Activated gamma-delta T cell treated with Interleukin-2 at 50 U/mL for 16 hours (primary cell): ENCODE data around the gene TMEM220.

Experiments used
- DNase-seq: peaks from one replicate; pipeline ENCODE4 v3.0.0-alpha.2; 2020

TMEM220 gene

DNA sequence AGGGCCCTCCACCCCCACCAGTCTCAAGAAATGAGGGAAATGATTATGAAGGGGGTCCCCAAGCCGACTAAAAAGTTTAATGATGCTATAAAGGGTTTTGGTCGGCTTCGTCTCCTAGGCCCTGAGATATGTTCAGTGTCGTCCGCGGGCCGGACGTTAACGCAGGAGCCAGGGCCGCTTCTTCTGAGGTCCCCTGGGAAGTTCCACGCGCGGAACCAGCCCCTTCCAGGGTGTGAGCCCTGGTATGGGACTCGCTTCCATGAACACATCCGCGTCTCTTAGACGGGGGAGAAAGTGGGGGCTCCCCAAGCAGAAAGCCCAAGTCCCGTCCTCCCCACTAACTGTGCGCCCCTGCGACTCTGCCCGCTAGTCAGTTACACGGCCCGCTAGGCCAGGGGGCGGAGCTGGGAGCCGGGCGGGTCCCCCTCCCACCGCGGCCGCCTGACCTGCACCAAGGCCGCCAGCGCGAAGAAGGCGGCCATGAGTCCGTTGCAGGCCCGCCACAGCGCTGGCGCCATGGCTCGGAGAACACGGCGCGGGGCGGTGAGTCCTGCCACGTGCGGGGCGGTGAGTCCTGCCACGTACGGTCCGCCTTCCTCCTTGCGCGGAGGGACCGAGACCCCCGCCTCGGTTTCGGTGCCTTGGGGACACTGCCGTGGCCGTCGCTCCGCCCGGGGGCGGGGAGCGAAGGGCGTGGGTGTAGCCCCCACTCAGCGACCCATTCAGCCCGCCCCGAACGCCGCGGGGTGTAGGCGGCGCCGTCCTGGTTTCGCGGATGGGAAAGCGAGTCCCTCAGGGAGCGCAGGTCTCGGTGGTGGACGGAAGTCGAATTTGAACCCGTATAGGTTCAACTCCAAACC, at the start of gene TMEM220:
Gene TMEM220 (minus strand): TSS at position 690 of the 860 bp plus-strand sequence. CDS start 172 bp downstream, at position 518.
- peak; percentile 24 for DNase-seq

DNA sequence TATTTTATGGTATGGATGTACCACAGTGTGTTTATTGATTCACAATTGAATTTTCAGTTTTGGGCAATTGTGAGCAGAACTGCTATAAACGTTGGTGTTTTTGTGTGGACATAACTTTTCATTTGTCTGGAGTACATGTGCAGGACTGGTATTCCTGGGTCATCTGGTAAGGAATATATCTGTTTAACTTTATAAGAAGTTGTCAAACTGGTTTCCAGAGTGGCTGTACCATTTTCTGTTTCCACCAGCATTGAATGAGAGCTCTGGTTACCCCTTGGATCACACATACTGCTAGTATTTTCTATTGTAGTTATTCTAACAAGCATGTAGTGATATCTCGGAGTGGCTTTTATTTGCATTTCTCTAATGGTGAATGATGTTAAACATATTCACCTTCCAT, 49.8 kb upstream of the TMEM220 start:
- no peak for DNase-seq

DNA sequence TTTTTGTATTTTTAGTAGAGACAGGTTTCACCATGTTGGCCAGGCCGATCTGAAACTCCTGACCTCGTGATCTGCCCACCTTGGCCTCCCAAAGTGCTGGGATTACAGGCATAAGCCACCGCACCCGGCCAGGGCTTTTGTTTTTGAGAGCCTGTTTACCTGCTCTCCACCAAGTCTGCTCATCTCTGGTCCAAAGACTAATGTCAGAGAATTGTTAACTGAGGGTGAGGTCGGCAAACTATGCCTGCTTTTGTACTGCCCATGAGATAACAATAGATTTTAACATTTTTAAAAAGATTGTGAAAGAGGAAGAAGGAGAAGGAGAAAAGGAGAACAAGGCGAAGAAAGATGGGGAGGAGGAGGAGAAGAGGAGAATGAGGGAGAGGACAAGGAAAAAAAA, 48.1 kb upstream of the TMEM220 start:
- DNase-seq, result no peak

DNA sequence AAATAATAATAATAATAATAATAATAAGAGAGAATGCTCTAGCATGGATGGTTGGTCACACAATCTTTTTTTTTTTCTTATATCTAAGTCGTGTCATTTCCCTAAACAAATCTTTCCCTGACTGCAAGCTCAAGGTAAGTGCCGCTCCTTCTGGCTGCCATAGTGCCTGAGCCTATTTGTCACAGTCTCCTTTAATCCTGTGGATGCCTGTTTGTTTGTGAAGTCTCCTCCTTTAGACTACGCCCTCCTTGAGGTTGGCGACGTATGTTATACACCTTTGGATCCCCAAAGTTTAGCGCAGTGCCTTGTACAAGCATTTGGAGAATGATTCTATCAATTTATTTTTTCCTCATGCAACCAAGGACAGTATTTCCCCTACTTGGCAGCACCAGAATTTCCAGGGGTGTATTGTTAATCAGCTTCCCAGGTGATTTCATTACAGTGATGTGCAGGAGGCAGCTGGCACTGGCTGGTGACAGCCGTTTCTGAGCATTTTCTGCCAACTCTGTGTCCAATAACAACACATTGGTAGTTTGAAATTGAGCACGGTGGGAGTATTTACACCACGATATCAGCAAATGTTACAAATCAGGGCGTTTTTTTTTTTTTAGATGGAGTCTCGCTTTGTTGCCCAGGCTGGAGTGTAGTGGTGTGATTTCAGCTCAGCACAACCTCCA, 47.4 kb upstream of the TMEM220 start:
- no peak for DNase-seq

DNA sequence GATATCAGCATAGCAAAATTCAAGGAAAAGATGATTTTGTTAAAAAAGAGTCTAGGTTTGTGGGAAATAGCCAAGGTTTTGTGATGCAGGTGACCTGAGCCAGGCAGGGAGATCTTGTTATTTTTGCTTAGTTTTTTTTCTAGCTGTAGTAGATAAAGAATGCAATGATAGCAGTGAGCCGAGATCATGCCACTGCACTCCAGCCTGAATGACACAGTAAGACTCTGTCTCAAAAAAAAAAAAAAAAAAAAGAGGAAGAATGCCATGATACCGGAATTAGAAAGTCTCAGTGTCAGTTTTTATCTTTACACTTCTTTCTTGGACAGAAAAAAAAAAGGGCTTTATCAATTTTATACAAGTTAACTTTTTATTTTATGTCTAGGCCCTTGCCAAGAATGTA, 46.6 kb upstream of the TMEM220 start:
- DNase-seq, result no peak

DNA sequence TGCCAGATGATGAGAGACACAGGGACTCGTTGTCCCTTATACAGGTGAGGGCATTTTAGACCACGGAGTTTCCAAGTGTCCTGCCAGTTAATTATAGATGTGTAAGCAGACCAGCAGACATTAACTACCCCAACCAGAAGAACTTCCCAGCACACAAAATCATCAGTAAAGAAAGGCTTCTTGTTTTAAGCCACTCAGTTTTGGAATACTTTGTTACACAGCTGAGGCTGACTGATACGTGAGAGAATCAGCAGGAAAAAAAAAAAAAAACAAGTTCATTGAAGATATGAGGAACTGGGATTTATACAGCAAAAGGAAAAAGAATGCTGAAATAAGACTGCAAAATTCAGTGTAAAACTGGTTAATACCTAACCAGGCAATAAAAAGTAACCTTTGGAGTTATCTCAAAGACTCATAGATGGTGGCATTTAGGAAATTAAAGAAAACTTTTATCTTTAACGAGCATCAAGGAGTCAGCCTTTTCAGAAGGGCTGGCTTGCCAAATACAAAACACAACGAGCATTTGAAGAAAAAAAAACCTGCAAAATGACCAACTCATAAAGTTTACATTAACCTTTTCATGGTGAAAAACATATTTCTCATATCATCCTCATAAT, 46.0 kb upstream of the TMEM220 start:
- DNase-seq, result no peak

DNA sequence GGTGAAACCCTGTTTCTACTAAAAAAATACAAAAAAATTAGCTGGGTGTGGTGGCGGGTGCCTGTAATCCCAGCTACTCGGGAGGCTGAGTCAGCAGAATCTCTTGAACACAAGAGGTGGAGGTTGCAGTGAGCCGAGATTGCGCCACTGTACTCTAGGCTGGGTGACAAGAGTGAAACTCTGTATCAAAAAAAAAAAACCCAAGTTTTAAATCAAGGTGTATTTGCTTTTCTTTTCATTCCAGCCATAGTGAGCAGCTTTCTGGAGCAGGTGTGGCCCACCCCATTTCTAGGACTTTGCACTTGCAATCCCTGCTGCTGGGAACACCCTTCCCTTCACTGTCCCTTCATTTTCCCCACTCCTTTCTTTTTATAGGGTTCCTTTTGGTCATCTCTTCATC, 45.2 kb upstream of the TMEM220 start:
- DNase-seq, result no peak

DNA sequence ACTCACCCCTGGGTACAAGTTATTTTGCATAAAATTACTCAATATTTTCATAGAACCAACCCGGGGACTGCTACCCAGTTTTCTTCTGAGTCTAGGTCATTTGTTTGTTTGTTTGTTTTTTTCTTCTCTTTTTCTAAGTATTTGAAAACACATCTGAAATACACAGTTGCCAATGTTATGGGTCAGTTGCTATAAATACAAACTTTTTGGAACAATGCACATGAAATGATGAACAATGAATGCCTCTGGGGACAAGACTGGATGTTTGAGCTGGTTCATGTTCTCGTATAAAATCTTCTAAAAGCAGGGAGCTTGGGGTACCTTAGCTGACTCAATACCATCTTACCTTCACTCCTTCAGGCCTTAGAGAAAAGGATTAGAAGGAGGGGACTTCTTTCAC, 43.6 kb upstream of the TMEM220 start:
- no peak for DNase-seq

DNA sequence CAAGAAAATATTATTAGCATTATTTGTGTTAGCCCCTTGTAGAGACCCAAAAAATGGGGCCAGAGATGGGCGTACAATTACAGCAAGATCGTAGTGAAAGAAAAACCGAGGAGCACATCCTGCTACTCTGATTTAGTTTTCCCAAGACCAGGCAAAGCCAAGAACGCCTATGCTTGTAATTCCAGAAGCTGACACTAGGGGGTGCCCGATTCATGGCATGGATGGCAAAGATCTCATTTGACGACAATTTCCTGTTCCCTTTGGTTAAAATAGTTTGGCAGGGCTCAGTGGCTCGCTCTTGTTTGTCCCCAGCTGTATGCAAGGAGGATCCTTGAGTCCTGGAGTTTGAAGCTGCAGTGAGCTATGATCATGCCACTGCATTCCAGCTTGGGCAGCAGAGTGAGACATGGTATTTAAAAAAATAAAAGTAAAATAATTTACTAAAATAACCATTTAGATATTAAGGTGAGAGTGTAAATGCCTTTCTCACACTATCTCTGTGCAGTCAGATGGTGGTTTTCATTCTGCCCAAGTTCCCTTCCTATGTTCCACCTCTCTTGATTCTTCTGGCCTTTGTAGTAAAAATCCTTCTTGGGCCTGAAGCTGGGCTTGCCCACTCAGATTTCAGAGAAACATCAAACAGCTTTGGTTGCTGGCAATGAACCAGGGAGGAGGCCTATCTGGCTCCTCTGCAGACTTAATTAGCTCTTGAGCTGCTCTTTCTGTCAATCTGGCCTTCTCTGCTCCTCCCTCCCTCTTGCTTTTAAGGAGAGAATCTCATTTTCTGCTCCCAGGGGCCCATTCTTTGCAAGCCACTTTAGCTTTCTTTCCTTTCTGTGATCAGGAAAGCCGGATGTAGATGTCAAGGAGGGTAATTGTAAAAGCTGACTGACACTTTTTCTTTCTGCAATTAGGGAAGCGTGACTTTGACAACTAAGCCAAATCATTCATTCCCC, 42.9 kb upstream of the TMEM220 start:
- DNase-seq, result no peak

DNA sequence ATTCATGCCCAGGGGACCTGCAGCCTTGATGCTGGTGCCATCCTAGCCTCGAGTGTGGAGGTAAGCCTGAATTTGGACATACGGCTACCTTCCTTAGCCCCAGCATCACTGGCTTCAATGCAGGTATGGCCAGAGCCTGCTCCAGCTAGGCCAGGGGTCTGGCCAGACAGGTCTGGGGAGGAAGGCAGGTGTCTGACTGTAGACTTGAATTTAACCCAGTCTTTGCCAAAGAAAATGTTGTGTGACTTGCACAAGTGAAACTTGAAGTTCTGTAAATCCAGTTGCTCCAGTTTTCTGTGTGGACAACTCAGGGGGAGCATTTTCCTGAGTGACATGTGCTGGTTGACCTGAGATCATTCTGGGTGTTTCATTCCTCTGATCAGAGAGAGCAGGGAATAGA, 41.3 kb upstream of the TMEM220 start:
- no peak for DNase-seq

DNA sequence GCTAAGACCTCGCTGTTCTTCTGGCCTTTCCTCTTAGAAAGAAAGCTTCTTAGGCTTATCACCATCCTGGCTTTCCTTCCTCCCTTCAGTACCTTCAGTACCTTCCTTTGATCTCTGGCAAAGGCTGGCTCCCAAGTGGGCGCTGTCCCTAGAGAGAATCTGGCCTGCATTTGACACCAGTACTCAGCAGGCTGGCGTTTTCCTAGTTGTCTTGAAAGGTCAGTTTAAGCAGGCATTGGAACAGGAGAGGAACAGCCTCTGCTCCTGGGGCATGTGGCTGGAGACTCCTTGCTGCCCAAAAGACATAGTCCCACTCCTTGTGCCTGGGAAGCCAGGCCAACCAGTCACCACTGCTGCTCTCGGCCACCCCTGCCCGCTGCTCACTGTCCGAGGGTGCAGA, 40.0 kb upstream of the TMEM220 start:
- DNase-seq, result no peak

DNA sequence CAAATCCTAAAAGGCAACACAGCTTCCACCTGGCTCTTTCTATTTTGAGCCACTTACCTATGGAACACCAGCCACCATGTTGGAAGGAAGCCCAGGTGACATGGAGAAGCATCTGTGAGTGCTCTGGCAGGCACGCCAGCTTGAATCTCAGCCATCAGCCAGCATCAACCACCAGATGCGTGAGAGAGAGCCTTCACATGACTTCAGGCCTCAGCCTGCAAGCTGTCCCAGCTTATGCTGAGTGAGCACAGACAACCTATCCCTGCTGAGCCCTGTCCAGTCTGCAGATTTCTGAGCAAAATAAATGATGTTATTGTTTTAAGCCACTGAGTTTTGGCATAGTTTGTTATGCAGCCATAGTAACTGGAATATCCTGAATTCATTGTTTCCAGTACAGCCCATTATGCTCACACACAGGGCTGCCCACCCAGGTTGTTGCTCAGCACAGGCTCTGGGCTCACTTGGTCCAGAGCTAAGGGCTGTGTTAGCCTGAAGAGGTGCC, 39.0 kb upstream of the TMEM220 start:
- no peak for DNase-seq

DNA sequence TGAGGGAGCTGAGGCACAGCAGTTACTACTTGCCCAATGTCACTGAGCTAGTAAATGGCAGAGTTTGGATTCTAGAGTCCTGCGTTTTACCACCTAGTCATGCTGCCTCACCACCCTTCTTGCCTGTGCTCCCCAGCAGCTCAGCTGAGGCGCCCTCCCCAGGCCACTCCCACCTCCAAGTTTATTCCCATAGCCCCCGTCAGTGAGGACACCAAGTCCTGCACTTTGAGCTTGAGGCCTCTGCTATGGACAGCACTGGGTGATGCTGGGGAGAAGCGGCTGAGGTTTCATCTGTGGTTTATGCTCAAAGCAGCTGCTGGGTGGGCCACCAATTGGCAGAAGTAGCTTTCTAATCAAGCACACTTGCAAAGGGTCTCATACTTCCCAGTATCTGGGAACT, 37.4 kb upstream of the TMEM220 start:
- no peak for DNase-seq

DNA sequence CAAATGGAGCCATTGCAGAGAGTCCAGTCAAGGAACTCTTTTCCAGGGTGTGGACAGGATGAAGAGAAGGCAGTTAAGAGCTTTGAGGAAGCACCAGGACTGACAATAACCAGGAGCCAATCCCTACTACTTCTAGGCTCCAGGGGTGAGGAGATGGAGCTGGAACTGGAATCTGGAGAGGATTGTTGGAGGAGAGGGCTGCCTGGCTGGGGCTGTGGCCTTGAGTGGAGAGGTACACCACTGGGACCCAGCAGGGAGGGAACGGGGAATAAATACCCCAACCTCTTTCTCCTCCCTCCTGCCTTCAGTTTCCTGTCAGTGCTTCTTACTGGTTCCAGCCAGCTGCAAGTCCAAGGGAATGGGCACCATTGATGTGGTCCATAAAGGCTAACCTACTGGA, 32.2 kb upstream of the TMEM220 start:
- no peak for DNase-seq

DNA sequence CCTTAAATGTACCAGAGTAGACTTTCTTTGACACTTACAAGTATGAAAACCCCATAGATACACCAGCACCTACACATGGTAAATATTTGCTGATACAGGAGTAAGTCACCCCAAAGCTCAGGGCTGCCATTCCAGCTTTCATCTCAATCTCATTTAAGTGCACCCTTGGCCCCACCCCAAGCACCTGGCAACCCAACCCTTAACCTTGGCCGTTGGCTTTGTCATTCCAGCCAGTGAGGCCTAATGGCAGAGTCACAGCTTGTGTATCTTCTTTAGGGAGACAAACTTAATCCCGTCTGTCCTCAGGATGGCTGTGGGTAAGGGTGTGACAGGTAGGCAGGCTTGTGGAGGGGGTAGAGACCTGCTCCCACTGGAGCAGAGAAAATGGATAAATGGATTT, 31.5 kb upstream of the TMEM220 start:
- no peak for DNase-seq

DNA sequence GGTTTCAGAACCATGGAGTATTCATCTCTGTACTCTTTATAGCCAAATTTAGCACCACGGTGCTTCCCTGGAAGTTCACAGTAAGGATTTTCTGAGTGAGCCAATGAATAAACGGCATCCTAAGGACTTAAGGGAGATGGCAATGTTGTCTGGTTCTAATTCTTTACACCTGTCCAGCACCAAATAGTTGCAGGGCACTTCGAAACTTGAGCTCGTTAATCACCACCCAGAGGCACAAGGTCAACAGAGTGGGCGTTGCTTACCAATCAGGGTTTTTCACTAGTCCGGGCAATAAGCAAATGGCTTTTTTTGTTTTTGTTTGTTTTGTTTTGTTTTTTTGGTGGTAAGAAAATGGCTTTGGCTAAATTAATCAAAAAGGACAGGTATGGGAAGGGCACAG, 28.2 kb upstream of the TMEM220 start:
- no peak for DNase-seq

DNA sequence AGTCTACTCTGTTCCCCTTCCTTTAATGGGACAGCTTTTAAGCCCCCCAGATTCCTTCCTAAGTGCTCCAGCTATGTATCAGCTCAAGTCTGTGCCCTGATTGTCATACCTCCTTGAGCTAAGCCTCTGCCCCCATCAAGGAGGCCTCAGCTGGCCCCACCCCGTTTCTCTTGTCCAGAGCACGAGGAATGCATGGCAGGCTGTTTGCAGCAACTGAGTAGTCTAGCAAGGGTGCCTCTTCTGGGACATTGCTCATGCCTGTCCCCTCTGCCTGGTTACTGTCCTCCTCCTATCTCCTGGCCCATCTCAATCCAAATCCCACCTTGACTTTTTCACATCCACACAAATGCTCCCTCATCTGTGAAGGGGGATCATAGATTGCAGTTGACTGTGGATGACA, 27.8 kb upstream of the TMEM220 start:
- no peak for DNase-seq

DNA sequence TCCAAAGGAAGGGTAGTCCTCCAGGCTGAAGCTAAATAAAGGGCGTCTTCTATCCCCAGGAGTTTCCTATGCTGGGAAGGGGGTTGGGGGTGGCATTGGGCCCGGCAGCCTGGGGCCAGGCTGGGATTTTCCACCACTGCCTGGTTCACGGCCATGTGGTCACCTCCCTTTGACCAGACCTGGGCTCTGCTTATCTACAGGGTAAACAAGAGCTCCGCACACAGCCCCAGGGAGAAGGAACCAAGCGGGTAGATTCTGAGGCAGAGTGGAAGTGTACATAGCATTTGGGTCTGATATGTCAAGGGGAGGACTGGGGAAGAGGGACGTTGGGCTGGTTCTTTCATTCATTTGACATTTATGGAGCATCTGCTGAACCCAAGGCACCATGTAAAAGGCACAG, 27.2 kb upstream of the TMEM220 start:
- DNase-seq, result no peak

DNA sequence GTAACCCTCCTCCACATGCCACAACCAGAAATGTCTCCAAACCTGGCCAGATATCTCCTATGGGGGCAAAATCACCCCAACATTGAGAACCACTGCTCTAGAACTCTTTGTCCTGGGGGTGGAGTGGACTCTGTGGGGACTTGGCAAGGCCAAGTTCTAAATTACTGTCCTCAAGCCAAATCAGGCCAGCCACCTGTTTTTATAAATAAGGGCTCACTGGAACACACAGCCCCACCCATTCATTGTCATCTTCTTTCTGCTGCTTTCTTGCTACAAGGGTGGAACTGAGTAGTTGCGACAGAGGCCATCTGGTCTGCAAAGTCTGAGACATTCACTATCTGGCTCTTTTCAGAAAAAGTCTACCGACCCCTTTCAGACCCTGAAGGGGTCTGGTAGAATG, 26.8 kb upstream of the TMEM220 start:
- DNase-seq, result no peak

DNA sequence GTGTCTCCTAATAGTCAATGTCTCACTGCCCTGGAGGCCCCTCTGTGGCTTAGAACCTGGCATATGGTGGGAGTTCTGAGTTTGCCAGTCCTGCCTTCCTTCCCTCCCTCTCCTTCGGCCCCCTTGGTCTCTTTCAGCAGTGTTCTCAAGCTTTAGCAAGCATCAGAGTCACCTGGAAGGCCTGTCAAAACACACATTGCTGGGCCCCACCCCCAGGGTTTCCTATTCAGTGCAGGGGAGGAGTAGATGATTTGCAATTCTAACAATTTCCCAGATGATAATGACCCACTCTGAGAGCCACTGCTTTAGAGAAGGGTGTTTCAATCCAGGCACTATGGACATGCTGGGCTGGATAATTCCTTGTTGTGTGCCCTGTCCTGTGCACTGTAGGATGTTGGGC, 26.4 kb upstream of the TMEM220 start:
- DNase-seq, result no peak

DNA sequence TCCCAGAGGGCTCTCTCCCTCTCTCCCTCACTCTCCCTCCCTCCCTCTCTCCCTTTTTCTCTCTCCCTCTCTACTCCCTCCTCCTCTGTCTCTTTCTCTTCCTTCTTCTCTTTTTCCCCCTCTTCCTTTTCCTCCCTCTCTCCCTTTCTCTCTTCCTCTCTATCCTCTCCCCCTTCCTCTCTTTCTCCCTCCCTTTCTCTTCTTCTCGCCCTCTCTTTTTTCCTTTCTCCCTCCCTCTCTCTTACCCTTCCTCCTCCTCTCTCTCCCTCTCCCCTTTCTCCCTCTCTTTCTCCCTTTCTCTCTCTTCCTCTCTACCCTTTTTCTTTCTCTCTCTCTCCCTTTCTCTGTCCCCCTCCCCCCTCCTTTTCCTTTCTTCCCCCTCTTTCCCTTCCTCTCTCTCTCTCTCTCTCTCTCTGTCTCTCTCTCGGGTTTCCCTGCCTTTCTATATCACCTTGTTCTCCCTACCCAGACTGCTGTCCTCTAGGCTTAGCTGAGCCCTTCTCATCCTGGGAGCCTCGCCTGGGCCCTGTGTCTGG, 25.8 kb upstream of the TMEM220 start:
- no peak for DNase-seq

DNA sequence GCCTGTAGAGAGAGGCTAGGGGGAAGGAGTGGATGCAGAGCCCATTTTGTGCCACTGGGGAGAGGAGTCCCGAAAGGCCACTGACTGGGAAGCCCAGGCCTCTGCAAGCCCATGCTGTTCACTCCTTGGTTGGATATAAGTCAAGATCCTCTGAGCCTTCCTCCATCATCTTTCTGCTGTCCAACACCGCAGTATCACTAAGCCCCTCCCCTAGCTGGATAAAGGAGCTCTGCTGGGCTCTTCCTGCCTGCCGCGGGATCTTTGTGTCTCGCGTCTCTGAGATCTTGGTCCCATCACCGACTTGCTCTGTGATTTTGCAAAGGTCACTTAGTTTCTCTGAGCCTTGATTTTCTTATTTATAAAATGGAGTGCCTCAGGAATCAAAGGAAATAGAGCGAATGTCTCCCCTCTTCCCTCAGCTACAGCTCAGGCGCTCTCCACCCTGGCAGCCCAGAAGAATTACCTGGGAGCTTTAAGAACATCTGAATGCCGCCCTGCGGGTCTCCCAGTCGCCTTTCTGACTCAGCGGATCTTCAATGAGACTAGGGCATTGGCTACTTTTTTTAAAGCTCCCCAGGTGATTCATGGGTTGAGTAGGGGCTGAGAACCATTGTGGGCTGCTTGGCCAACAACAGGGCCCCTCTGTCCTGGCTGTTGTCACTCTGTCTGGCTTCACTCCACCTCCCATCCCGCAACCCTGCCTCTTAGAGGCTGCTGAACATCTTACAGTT, 25.2 kb upstream of the TMEM220 start:
- DNase-seq, result no peak
